ENCODE data around the gene CDC25B.
A peak's percentile ranks its signal among the peaks of the same experiment; 100 is the strongest.

The CDC25B gene

DNA sequence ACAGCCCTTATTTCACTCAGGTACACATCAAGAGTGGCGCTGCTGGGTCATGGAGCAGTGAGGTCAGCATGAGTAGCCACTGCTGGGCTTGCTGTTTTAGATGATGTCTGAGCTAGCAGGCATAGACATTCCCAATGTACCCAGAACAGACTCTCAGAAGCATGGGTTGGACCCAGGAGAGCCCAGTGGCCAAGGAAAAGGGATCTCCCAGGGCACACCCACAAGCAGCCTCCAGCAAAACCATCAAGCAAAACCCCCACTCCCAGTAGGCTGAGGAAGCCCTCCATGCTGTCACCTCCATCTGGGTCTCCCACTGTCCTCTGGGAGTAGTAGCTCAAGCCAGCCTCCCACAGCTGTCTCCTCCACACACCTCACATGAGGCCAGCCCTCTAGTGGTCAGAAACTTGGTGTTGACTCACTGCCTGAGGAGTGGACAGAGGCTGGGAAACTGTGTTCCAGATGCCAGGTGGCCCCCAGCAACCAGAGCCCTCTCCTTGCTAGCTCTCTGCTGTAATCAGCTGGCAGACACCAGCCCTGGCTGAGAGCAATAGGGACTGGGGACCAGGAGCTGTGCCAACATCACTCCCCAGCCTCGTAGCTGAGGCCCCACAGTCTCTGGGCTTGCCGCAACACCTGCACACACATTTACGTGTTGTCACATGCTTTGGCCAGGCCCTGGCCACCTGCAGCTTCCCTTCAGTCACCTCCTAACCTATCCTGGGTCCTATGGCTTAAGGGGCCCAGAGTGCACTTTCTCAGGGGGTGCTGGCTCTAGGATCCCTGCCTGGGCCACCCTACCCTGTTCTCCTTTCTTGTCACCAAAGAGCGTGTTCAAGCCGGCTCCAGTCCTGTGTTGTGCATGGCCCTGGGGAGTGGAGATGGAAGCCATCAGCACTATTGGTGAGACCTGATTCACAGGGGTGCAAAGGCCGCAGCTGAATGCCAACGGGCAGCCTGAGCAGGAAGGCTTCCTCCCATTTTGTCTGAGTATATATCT, 22.3 kb downstream of the CDC25B start:
- DNase-seq (ENCODE audit: low spot score): no peak
- peak; percentile 79 for ATAC-seq (ENCODE audit: low read depth)
- peaks cover 8% of the 10 kb centered on the region for H3K4me1 ChIP-seq (ENCODE audit: insufficient read depth, poor library complexity, severe bottlenecking)

DNA sequence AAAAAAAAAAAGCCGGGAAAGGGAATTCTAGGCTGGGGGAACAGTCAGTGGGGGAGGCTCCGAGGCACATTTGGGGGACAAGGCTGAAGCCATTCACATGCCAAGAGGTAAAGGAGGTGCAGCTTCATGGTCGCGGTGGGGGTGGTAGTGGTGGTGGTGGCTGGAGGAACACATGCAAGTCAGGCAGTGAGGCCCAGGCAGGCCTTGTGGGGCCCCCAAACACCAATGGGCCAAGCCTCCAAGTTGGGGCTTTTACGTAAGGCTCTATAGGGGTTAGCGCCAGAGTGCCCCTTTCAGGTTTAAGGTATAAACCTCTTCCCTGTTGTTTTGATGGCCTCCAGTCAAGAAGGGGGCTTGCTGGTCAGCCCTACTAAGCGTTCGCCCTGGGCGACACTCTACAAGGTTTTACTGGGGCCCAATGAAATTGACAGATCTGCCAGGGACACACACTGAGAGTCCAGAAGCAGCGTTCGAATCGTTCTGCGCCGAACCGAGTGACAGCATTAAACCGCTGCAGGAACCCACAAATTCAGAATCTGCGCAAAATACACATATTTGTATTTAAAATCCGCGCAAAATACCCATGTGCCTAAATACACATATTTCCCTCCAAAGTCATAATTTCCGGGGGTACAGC, 23.4 kb downstream of the CDC25B start:
- H3K9me3 ChIP-seq (ENCODE audit: severe bottlenecking): no peaks in the 10 kb centered on the region
- peak overlapping the region; percentile 76 for H3K4me3 ChIP-seq (ENCODE audit: severe bottlenecking)
- ATAC-seq (ENCODE audit: low read depth): no peak
- no peak for TF ChIP-seq CTCF (IDR thresholded peaks at IDR 0.05; ENCODE audit: poor library complexity, severe bottlenecking)
- peak overlapping the region; percentile 72 for H3K27ac ChIP-seq (ENCODE audit: poor library complexity, severe bottlenecking)
- no peak for DNase-seq (ENCODE audit: low spot score)
- no peaks in the 10 kb centered on the region for H3K27me3 ChIP-seq (ENCODE audit: insufficient read depth, poor library complexity, severe bottlenecking)
- H3K36me3 ChIP-seq (ENCODE audit: low read depth): peaks cover 12% of the 10 kb centered on the region
- peaks cover 8% of the 10 kb centered on the region for H3K4me1 ChIP-seq (ENCODE audit: insufficient read depth, poor library complexity, severe bottlenecking)

More for the DNA sequence above, 22.3 kb downstream of the CDC25B start:
- Histone ChIP-seq H3K27ac (ENCODE audit: poor library complexity, severe bottlenecking) (peak overlapping the region; percentile 72), H3K36me3 (ENCODE audit: low read depth) (peaks cover 12% of the 10 kb centered on the region), H3K4me3 (ENCODE audit: severe bottlenecking) (no peak overlapping the region), H3K9me3 (ENCODE audit: severe bottlenecking) (no peaks in the 10 kb centered on the region), H3K27me3 (ENCODE audit: insufficient read depth, poor library complexity, severe bottlenecking) (no peaks in the 10 kb centered on the region)
- peak; percentile 84 for TF ChIP-seq CTCF (IDR thresholded peaks at IDR 0.05; ENCODE audit: poor library complexity, severe bottlenecking)

DNA sequence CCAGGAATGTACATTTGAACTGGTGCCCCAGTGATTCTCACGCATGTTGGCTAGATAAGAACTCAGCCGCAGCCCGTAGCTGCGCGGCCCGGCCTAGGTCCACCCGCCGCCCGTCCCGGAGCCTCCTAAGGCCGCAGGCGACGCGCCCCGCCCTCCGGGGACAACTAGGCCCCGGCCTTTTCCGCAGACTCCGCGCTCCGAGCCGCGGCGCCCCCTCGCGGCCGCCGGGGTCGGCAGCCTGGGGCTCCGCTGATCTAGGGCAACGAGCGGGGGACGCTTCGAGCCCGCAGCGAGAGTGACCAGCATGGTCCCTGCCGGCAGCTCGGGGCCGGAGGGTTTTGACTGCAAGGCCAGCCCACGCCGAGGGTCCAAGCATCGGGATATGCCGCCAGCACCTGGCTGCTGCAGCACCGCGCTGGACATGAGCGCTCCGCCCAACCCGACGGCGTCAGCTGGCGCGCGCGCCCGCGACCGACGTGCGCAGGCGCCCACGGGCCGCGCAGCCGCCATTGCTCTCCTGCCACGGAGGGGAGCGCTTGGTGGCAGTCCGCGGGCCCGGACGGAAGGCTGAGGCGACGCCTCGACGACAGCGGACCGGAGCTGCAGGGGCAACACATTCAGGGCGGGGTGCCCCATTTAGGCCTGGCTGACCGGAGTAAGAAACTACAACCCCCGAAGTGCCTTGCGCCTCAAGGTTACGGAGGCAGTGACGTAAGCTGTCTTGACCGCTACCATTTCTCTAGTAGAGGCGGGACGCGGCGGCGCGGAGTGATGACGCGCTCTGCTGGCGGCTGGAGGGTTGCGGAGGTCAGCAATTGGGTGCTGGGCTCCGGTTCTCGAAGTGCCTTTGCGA, 24.2 kb downstream of the CDC25B start, which contains the start of gene AP5S1:
Gene AP5S1, plus strand, starts transcription at position 500 of the 853 bp plus-strand sequence. CDS start 1,571 bp downstream, outside the sequence.
- no peaks in the 10 kb centered on the region for H3K27me3 ChIP-seq (ENCODE audit: insufficient read depth, poor library complexity, severe bottlenecking)
- H3K27ac ChIP-seq (ENCODE audit: poor library complexity, severe bottlenecking): peak within 1 kb of the TSS; percentile 72
- TF ChIP-seq CTCF (IDR thresholded peaks at IDR 0.05; ENCODE audit: poor library complexity, severe bottlenecking): peak; percentile 99
- peak within 1 kb of the TSS; percentile 76 for H3K4me3 ChIP-seq (ENCODE audit: severe bottlenecking)
- ATAC-seq (ENCODE audit: low read depth) (peak; percentile 70), DNase-seq (ENCODE audit: low spot score) (peak; percentile 96)
- H3K4me1 ChIP-seq (ENCODE audit: insufficient read depth, poor library complexity, severe bottlenecking): peaks cover 8% of the 10 kb centered on the region
- peaks cover 12% of the 10 kb centered on the region for H3K36me3 ChIP-seq (ENCODE audit: low read depth)
- H3K9me3 ChIP-seq (ENCODE audit: severe bottlenecking): no peaks in the 10 kb centered on the region

GRCh38 chr20:3820901-3821727, 25.0 kb downstream of the CDC25B start:
- H3K27me3 ChIP-seq (ENCODE audit: insufficient read depth, poor library complexity, severe bottlenecking): no peaks in the 10 kb centered on the region
- H3K27ac ChIP-seq (ENCODE audit: poor library complexity, severe bottlenecking): peak overlapping the region; percentile 72
- TF ChIP-seq CTCF (IDR thresholded peaks at IDR 0.05; ENCODE audit: poor library complexity, severe bottlenecking): no peak
- peak overlapping the region; percentile 76 for H3K4me3 ChIP-seq (ENCODE audit: severe bottlenecking)
- ATAC-seq (ENCODE audit: low read depth): no peak
- no peaks in the 10 kb centered on the region for H3K9me3 ChIP-seq (ENCODE audit: severe bottlenecking)
- peaks cover 12% of the 10 kb centered on the region for H3K36me3 ChIP-seq (ENCODE audit: low read depth)
- DNase-seq (ENCODE audit: low spot score): no peak
- peaks cover 8% of the 10 kb centered on the region for H3K4me1 ChIP-seq (ENCODE audit: insufficient read depth, poor library complexity, severe bottlenecking)

Data from RWPE2 (cell line).